HepG2 (cell line): ENCODE results near the gene CHIC2. TPM values are rescaled to one million over a fixed set of nuclear protein-coding genes. Genes with fewer than 3 reads are reported as not detected.

Experiments used
- BORCS8-MEF2B ChIP-seq: sonication (generic); formaldehyde crosslinking; IDR thresholded peaks from 2 replicates; pipeline ENCODE4 v1.8.0; 2022; ENCODE audit warnings: mild to moderate bottlenecking, missing genetic modification reagents
- EED ChIP-seq: sonication (generic); formaldehyde crosslinking; IDR thresholded peaks from 2 replicates; pipeline ENCODE4 v1.5.0; 2020; ENCODE audit warnings: mild to moderate bottlenecking, missing genetic modification reagents
- FOXP1 ChIP-seq, 2 experiments: fragments of 450-650 bp in 1 of 2; IDR thresholded peaks; 2 replicates each; pipeline ENCODE4 v1.6.1; 2017 to 2018; ENCODE audit warnings: antibody characterized with exemption in 1 of 2
- HNF4A ChIP-seq: sonication (generic); formaldehyde crosslinking; IDR thresholded peaks from 2 replicates; pipeline ENCODE4 v1.4.0; 2020; ENCODE audit warnings: missing genetic modification reagents
- HOXA9 ChIP-seq: sonication (generic); formaldehyde crosslinking; IDR thresholded peaks from 2 replicates; pipeline ENCODE4 v1.8.1; 2022; ENCODE audit warnings: missing genetic modification reagents, mild to moderate bottlenecking, moderate library complexity, borderline replicate concordance
- KDM1A ChIP-seq: IDR thresholded peaks from 2 replicates; pipeline ENCODE4 v1.6.1; 2016; ENCODE audit warnings: missing compliant biosample characterization
- KDM5B ChIP-seq: sonication (generic); formaldehyde crosslinking; IDR thresholded peaks from 2 replicates; pipeline ENCODE4 v1.4.0; 2020; ENCODE audit warnings: missing genetic modification reagents, mild to moderate bottlenecking, borderline replicate concordance
- KDM6A ChIP-seq: IDR thresholded peaks from 2 replicates; pipeline ENCODE4 v1.6.1; 2016; ENCODE audit warnings: low read depth
- MATR3 ChIP-seq: sonication (generic); formaldehyde crosslinking; IDR thresholded peaks from 2 replicates; pipeline ENCODE4 v1.4.0; 2020; ENCODE audit warnings: missing genetic modification reagents
- MTF1 ChIP-seq: sonication (generic); formaldehyde crosslinking; IDR thresholded peaks from 2 replicates; pipeline ENCODE4 v1.5.0; 2020; ENCODE audit warnings: missing genetic modification reagents
- PCBP1 ChIP-seq: fragments of 200-400 bp; formaldehyde crosslinking; IDR thresholded peaks from 2 replicates; pipeline ENCODE4 v1.6.1; 2017; ENCODE audit warnings: mild to moderate bottlenecking, low read depth, low read length, borderline replicate concordance
- RFX3 ChIP-seq: IDR thresholded peaks from 2 replicates; pipeline ENCODE4 v1.6.1; 2016; ENCODE audit warnings: missing biosample characterization, missing genetic modification reagents
- SETDB1 ChIP-seq: sonication (generic); formaldehyde crosslinking; IDR thresholded peaks from 2 replicates; pipeline ENCODE4 v1.5.1; 2020; ENCODE audit warnings: missing genetic modification reagents, mild to moderate bottlenecking, borderline replicate concordance
- TCF7L2 ChIP-seq: IDR thresholded peaks from 2 replicates; pipeline ENCODE4 v1.6.1; 2011; ENCODE audit warnings: mild to moderate bottlenecking, low read depth, low read length, moderate library complexity
- ZFP41 ChIP-seq: sonication (generic); formaldehyde crosslinking; IDR thresholded peaks from 2 replicates; pipeline ENCODE4 v1.4.0; 2020; ENCODE audit warnings: mild to moderate bottlenecking, missing genetic modification reagents, borderline replicate concordance
- ZNF143 ChIP-seq: sonication (generic); formaldehyde crosslinking; IDR thresholded peaks from 2 replicates; pipeline ENCODE4 v1.4.0; 2020; ENCODE audit warnings: missing genetic modification reagents
- ZNF253 ChIP-seq: sonication (generic); formaldehyde crosslinking; IDR thresholded peaks from 2 replicates; pipeline ENCODE4 v1.8.0; 2022; ENCODE audit warnings: mild to moderate bottlenecking, missing genetic modification reagents, borderline replicate concordance
- ZNF468 ChIP-seq: sonication (generic); formaldehyde crosslinking; IDR thresholded peaks from 2 replicates; pipeline ENCODE4 v1.8.0; 2022; ENCODE audit warnings: mild to moderate bottlenecking, moderate library complexity, missing genetic modification reagents
- ZNF570 ChIP-seq: sonication (generic); formaldehyde crosslinking; IDR thresholded peaks from 2 replicates; pipeline ENCODE4 v1.4.0; 2020; ENCODE audit warnings: mild to moderate bottlenecking, missing genetic modification reagents, borderline replicate concordance
- ZNF83 ChIP-seq: sonication (generic); formaldehyde crosslinking; IDR thresholded peaks from 2 replicates; pipeline ENCODE4 v1.4.0; 2020; ENCODE audit warnings: missing genetic modification reagents, mild to moderate bottlenecking, borderline replicate concordance
- ZNF839 ChIP-seq: sonication (generic); formaldehyde crosslinking; IDR thresholded peaks from 2 replicates; pipeline ENCODE4 v1.4.0; 2020; ENCODE audit warnings: missing genetic modification reagents, mild to moderate bottlenecking, borderline replicate concordance
- ZSCAN30 ChIP-seq: sonication (generic); formaldehyde crosslinking; IDR thresholded peaks from 2 replicates; pipeline ENCODE4 v1.5.0; 2020; ENCODE audit warnings: mild to moderate bottlenecking, missing genetic modification reagents
- polyA plus RNA-seq, 8 experiments: library from polyadenylated mRNA; depleted of rRNA in 3 of 8; stranded (reverse) in 7 of 8; unstranded in 1 of 8; fragments of >200 nt; fragmentation: Illumina TruSeq in 4 of 8; extraction: Trizol in 4 of 8; gene quantifications; 2 replicates each; pipeline versions ENCODE4 v1.2.1 to v1.2.3, GENCODE V29; 2011 to 2016; ENCODE audit warnings: low read depth in 4 of 8, missing spikeins in 1 of 8, mixed read lengths in 1 of 8; ENCODE audit not compliant: insufficient read depth in 1 of 8
- total RNA-seq, 5 experiments: library from RNA; depleted of rRNA; stranded (reverse); fragments of >200 nt; fragmentation: Illumina TruSeq; extraction: Trizol; gene quantifications; 2 replicates each; pipeline ENCODE4 v1.2.3, GENCODE V29; 2016; ENCODE audit warnings: low read depth in 1 of 5
- TF ChIP-seq, protein P1 (sequence below): sonication (generic); formaldehyde crosslinking; IDR thresholded peaks from 2 replicates; pipeline ENCODE4 v1.8.0; 2022; ENCODE audit warnings: mild to moderate bottlenecking, missing genetic modification reagents, borderline replicate concordance
- TF ChIP-seq, protein P2 (sequence below): sonication (generic); formaldehyde crosslinking; IDR thresholded peaks from 2 replicates; pipeline ENCODE4 v1.4.0; 2020; ENCODE audit warnings: missing genetic modification reagents

CHIC2 gene
- total and polyA plus RNA-seq, 2 of the 13 experiments (the other 11 are each of a cell fraction or from before 2014, with no cell fraction given), result 10.0 to 17.2 TPM

GRCh38 chr4:54064317-54065111, at the start of gene CHIC2 (continued):
- TF ChIP-seq BORCS8-MEF2B (CRISPR knock-in tag) (0 out of 2 replicates have a peak, but pooled peaks have one; percentile 34), KDM6A (no peak), EED (CRISPR knock-in tag) (0 out of 2 replicates have a peak, but pooled peaks have one; percentile 14), ZSCAN30 (CRISPR knock-in tag) (no peak), KDM5B (peak; percentile 46; the same call in 1 of the 2 replicates), SETDB1 (CRISPR knock-in tag) (no peak), ZFP41 (CRISPR knock-in tag) (no peak), ZNF83 (CRISPR knock-in tag) (peak; percentile 34; the same call in 1 of the 2 replicates), KDM1A (no peak), MATR3 (CRISPR knock-in tag) (no peak), TCF7L2 (no peak), RFX3 (CRISPR knock-in tag) (peak; percentile 45; the same call in 1 of the 2 replicates), ZNF468 (CRISPR knock-in tag) (no peak), ZNF253 (CRISPR knock-in tag) (no peak), MTF1 (CRISPR knock-in tag) (0 out of 2 replicates have a peak, but pooled peaks have one; percentile 33), ZNF570 (CRISPR knock-in tag) (no peak), HOXA9 (CRISPR knock-in tag) (no peak), ZNF143 (CRISPR knock-in tag) (no peak), PCBP1 (no peak), FOXP1 (IDR thresholded peaks at IDR 0.05) (no peak; the same call in 1 of the 2 replicates), FOXP1 (CRISPR knock-in tag; IDR thresholded peaks at IDR 0.05) (peak; percentile 55), HNF4A (CRISPR knock-in tag) (no peak), ZNF839 (CRISPR knock-in tag) (peak; percentile 56; the same call in 1 of the 2 replicates)
- TF ChIP-seq, protein P1, sequence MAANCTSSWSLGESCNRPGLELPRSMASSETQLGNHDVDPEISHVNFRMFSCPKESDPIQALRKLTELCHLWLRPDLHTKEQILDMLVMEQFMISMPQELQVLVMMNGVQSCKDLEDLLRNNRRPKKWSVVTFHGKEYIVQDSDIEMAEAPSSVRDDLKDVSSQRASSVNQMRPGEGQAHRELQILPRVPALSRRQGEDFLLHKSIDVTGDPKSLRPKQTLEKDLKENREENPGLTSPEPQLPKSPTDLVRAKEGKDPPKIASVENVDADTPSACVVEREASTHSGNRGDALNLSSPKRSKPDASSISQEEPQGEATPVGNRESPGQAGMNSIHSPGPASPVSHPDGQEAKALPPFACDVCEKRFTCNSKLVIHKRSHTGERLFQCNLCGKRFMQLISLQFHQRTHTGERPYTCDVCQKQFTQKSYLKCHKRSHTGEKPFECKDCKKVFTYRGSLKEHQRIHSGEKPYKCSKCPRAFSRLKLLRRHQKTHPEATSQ (CRISPR knock-in tag), result no peak
- TF ChIP-seq, protein P2, sequence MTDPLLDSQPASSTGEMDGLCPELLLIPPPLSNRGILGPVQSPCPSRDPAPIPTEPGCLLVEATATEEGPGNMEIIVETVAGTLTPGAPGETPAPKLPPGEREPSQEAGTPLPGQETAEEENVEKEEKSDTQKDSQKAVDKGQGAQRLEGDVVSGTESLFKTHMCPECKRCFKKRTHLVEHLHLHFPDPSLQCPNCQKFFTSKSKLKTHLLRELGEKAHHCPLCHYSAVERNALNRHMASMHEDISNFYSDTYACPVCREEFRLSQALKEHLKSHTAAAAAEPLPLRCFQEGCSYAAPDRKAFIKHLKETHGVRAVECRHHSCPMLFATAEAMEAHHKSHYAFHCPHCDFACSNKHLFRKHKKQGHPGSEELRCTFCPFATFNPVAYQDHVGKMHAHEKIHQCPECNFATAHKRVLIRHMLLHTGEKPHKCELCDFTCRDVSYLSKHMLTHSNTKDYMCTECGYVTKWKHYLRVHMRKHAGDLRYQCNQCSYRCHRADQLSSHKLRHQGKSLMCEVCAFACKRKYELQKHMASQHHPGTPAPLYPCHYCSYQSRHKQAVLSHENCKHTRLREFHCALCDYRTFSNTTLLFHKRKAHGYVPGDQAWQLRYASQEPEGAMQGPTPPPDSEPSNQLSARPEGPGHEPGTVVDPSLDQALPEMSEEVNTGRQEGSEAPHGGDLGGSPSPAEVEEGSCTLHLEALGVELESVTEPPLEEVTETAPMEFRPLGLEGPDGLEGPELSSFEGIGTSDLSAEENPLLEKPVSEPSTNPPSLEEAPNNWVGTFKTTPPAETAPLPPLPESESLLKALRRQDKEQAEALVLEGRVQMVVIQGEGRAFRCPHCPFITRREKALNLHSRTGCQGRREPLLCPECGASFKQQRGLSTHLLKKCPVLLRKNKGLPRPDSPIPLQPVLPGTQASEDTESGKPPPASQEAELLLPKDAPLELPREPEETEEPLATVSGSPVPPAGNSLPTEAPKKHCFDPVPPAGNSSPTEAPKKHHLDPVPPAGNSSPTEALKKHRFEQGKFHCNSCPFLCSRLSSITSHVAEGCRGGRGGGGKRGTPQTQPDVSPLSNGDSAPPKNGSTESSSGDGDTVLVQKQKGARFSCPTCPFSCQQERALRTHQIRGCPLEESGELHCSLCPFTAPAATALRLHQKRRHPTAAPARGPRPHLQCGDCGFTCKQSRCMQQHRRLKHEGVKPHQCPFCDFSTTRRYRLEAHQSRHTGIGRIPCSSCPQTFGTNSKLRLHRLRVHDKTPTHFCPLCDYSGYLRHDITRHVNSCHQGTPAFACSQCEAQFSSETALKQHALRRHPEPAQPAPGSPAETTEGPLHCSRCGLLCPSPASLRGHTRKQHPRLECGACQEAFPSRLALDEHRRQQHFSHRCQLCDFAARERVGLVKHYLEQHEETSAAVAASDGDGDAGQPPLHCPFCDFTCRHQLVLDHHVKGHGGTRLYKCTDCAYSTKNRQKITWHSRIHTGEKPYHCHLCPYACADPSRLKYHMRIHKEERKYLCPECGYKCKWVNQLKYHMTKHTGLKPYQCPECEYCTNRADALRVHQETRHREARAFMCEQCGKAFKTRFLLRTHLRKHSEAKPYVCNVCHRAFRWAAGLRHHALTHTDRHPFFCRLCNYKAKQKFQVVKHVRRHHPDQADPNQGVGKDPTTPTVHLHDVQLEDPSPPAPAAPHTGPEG (CRISPR knock-in tag), result peak; percentile 90; the same call in 1 of the 2 replicates
